Skeletal muscle satellite cell (primary cell): ENCODE results near the gene CROT.

Experiments used
- H3K27me3 ChIP-seq: 2 replicates; pipeline ENCODE4 v1.7.0; 2013; ENCODE audit warnings: low read length; ENCODE audit not compliant: control insufficient read depth, insufficient read depth
- H3K36me3 ChIP-seq: 2 replicates; pipeline ENCODE4 v1.7.0; 2013; ENCODE audit warnings: mild to moderate bottlenecking, control low read depth, low read length; ENCODE audit not compliant: insufficient read depth
- H3K4me1 ChIP-seq: 2 replicates; pipeline ENCODE4 v1.7.0; 2013; ENCODE audit warnings: low read length; ENCODE audit not compliant: control insufficient read depth, insufficient read depth
- H3K4me2 ChIP-seq: 2 replicates; pipeline ENCODE4 v1.7.0; 2013; ENCODE audit warnings: mild to moderate bottlenecking, low read length
- H3K4me3 ChIP-seq: 2 replicates; pipeline ENCODE4 v1.7.0; 2013; ENCODE audit warnings: low read length
- H3K9ac ChIP-seq: 2 replicates; pipeline ENCODE4 v1.7.0; 2013; ENCODE audit warnings: mild to moderate bottlenecking, low read depth, low read length, moderate library complexity
- H3K9me3 ChIP-seq: replicated peaks from 2 replicates; pipeline ENCODE4 v1.7.0; 2013; ENCODE audit warnings: mild to moderate bottlenecking, control low read depth, low read length

Gene CROT

GRCh38 chr7:87380905-87381304 is 35.4 kb downstream of the CROT start:
- H3K9me3 ChIP-seq, result no peaks in the 10 kb centered on the region
- no peaks in the 10 kb centered on the region for H3K27me3 ChIP-seq
- H3K4me3 ChIP-seq, result no peak overlapping the region
- no peaks in the 10 kb centered on the region for H3K4me1 ChIP-seq
- H3K36me3 ChIP-seq, result peaks cover 4% of the 10 kb centered on the region
- no peak overlapping the region for H3K4me2 ChIP-seq
- H3K9ac ChIP-seq, result no peak overlapping the region

DNA sequence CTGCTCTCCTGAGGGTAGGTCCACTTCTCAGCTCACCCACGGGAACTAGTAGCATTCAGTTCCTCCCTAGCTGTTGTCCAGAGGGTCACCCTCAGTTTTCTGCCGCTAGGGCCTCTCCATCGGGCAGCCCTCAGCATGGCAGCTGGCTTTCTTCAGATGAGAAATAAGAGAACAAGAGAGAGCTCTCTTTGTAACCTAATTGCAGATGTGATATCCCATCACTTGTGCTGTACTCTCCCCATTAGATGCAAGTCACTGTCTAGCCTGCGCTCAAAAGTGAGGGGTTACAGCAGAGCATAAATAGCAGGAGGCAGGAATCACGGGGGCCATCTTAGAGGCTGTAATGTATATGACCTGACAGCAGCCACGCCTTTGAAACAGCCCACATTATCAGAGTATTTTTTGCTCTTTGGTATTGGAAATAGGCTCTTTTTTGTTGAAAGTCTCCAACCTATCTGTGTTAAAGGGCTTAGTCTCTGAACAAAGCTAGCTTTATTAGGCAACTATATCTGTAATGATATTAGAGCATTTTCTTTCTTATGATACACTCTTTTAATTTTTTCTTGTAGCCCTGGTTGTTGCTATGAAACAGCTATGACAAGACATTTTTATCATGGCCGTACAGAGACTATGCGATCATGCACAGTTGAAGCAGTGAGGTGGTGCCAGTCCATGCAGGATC is 45.7 kb downstream of the CROT start:
- Histone ChIP-seq H3K4me3 (no peak overlapping the region), H3K9ac (no peak overlapping the region), H3K27me3 (no peaks in the 10 kb centered on the region), H3K4me2 (no peak overlapping the region), H3K36me3 (no peaks in the 10 kb centered on the region), H3K9me3 (no peaks in the 10 kb centered on the region), H3K4me1 (no peaks in the 10 kb centered on the region)

DNA sequence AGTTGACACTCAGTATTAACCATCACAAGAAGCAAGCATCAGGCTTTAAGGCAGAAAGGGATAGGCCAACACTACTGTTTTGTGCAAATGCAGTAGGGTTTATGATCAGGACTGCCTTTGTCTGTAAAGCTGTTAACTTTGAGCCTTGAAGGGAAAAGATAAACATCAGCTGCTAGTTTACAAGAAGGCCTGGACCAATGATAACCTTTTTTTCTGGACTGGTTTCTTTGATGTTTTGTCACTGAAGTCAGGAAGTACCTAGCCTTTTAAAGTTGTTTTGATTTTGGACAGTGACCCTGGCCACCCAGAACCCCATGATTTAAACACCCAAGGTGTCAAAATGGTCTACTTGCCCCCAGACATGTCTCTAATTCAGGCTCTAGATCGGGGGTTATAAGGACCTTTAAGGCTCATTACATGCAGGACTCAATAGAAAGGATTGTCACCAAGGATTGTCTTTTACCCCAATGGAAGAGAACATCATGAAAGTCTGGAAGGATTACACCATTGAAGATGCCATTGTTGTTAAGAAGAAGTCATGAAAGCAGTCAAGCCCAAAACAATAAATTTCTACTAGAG is 50.1 kb downstream of the CROT start:
- Histone ChIP-seq H3K4me2 (no peak overlapping the region), H3K9ac (no peak overlapping the region), H3K9me3 (no peaks in the 10 kb centered on the region), H3K4me1 (peaks cover 13% of the 10 kb centered on the region), H3K36me3 (no peaks in the 10 kb centered on the region), H3K4me3 (no peak overlapping the region), H3K27me3 (no peaks in the 10 kb centered on the region)

DNA sequence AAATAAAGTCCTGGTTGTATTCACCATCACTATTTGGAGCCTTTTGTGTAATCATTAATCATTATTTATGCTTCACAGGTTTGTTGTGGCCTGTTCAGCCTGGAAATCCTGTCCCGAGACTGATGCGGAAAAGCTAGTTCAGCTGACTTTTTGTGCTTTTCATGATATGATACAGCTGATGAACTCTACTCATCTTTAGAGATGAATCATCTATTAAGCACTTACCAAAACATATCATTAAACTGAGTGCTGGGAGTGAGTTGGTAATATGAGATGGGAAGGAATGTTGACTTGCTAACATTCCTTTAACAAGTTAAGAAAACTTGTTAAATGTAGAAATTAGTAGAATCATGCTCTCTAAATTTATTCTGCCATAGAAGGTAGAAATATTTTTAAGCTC is 53.0 kb downstream of the CROT start:
- Histone ChIP-seq H3K36me3 (no peaks in the 10 kb centered on the region), H3K27me3 (no peaks in the 10 kb centered on the region), H3K9ac (no peak overlapping the region), H3K4me2 (peak overlapping the region; percentile 8), H3K4me3 (no peak overlapping the region), H3K9me3 (no peaks in the 10 kb centered on the region), H3K4me1 (peaks cover 13% of the 10 kb centered on the region)

- Histone ChIP-seq H3K4me1 (no peaks in the 10 kb centered on the region), H3K9ac (no peak overlapping the region), H3K36me3 (no peaks in the 10 kb centered on the region), H3K9me3 (no peaks in the 10 kb centered on the region), H3K4me2 (no peak overlapping the region), H3K4me3 (no peak overlapping the region), H3K27me3 (peaks cover 5% of the 10 kb centered on the region)
Observed at GRCh38 chr7:87404674-87405073, 59.2 kb downstream of the CROT start.

DNA sequence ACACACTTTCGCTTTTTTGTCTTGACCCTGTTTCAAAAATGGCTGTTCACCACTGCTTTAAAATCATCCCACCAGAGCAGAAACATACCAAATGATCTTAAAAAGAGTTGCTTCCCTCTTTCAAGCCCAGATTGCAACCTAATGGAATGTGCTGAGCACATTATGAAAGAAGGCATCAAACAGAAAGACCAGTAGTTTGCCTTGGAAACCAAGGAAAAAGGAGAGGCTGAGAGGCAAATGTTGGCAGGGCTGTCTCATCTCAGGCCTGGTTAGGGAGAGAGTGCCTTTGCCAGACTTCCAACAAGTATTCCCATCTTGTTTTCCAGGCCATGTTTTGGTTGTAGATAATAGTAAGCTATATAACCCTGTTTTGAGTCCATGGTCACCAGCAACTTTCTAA is 65.7 kb downstream of the CROT start:
- H3K36me3 ChIP-seq, result no peaks in the 10 kb centered on the region
- peaks cover 16% of the 10 kb centered on the region for H3K4me1 ChIP-seq
- no peaks in the 10 kb centered on the region for H3K9me3 ChIP-seq
- peaks cover 5% of the 10 kb centered on the region for H3K27me3 ChIP-seq
- no peak overlapping the region for H3K4me3 ChIP-seq
- no peak overlapping the region for H3K9ac ChIP-seq
- no peak overlapping the region for H3K4me2 ChIP-seq

GRCh38 chr7:87413029-87413428 is 67.6 kb downstream of the CROT start:
- no peak overlapping the region for H3K9ac ChIP-seq
- H3K4me3 ChIP-seq, result no peak overlapping the region
- no peaks in the 10 kb centered on the region for H3K36me3 ChIP-seq
- H3K9me3 ChIP-seq, result no peaks in the 10 kb centered on the region
- H3K4me1 ChIP-seq, result peaks cover 16% of the 10 kb centered on the region
- H3K4me2 ChIP-seq, result no peak overlapping the region
- no peaks in the 10 kb centered on the region for H3K27me3 ChIP-seq

- H3K36me3 ChIP-seq, result no peaks in the 10 kb centered on the region
- H3K9ac ChIP-seq, result no peak overlapping the region
- no peak overlapping the region for H3K4me3 ChIP-seq
- no peaks in the 10 kb centered on the region for H3K27me3 ChIP-seq
- H3K9me3 ChIP-seq, result no peaks in the 10 kb centered on the region
- peaks cover 16% of the 10 kb centered on the region for H3K4me1 ChIP-seq
- peak overlapping the region; percentile 12 for H3K4me2 ChIP-seq
Observed at GRCh38 chr7:87413951-87414793, 68.7 kb downstream of the CROT start.

DNA sequence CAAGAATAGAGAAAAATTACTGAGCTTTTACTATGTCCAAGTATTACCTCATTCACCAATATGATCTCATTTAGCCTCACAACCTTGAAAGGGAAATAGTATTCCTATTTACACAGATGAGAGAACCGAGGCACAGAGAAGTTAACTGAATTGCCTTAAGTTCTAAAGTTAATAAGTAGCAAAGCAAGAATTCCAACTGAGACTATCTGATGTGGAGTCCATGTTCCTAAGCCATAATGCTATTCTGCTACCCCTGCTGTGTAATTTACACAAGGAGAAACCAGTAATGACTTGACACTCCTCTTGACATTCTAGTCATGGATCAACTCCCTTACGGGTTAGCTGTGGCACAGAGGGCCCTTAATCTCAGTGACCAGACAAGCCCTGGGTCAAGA is 69.3 kb downstream of the CROT start:
- Histone ChIP-seq H3K4me1 (peaks cover 16% of the 10 kb centered on the region), H3K9ac (no peak overlapping the region), H3K9me3 (no peaks in the 10 kb centered on the region), H3K36me3 (no peaks in the 10 kb centered on the region), H3K27me3 (no peaks in the 10 kb centered on the region), H3K4me3 (no peak overlapping the region), H3K4me2 (no peak overlapping the region)

- H3K9me3 ChIP-seq, result no peaks in the 10 kb centered on the region
- H3K36me3 ChIP-seq, result no peaks in the 10 kb centered on the region
- H3K4me3 ChIP-seq, result no peak overlapping the region
- H3K27me3 ChIP-seq, result peaks cover 5% of the 10 kb centered on the region
- H3K9ac ChIP-seq, result no peak overlapping the region
- peaks cover 16% of the 10 kb centered on the region for H3K4me1 ChIP-seq
- no peak overlapping the region for H3K4me2 ChIP-seq
Observed at GRCh38 chr7:87416682-87417587, 71.5 kb downstream of the CROT start.

GRCh38 chr7:87420173-87420572 is 74.7 kb downstream of the CROT start:
- peaks cover 5% of the 10 kb centered on the region for H3K27me3 ChIP-seq
- no peak overlapping the region for H3K4me3 ChIP-seq
- H3K9me3 ChIP-seq, result no peaks in the 10 kb centered on the region
- no peak overlapping the region for H3K9ac ChIP-seq
- no peaks in the 10 kb centered on the region for H3K36me3 ChIP-seq
- H3K4me2 ChIP-seq, result no peak overlapping the region
- no peaks in the 10 kb centered on the region for H3K4me1 ChIP-seq
